Breast epithelium (tissue), 3 donors: ENCODE results near the gene RND3.

Experiments
- POLR2A ChIP-seq: fragments of 450-650 bp; IDR thresholded peaks from one replicate; pipeline ENCODE4 v1.6.1; 2016; ENCODE audit warnings: antibody characterized with exemption, mild to moderate bottlenecking, moderate library complexity
- POLR2AphosphoS5 ChIP-seq, 3 donors: sonication (generic); formaldehyde crosslinking; IDR thresholded peaks; one replicate each; pipeline ENCODE4 v1.6.1; 2017; ENCODE audit warnings: antibody characterized with exemption in 3 of 3
- TF ChIP-seq, protein P1 (sequence below), 3 donors: fragments of 450-650 bp; IDR thresholded peaks; one replicate each; pipeline ENCODE4 v1.5.1; 2016 to 2017; ENCODE audit warnings: antibody characterized with exemption in 3 of 3, mild to moderate bottlenecking in 3 of 3, moderate library complexity in 3 of 3

DNA sequence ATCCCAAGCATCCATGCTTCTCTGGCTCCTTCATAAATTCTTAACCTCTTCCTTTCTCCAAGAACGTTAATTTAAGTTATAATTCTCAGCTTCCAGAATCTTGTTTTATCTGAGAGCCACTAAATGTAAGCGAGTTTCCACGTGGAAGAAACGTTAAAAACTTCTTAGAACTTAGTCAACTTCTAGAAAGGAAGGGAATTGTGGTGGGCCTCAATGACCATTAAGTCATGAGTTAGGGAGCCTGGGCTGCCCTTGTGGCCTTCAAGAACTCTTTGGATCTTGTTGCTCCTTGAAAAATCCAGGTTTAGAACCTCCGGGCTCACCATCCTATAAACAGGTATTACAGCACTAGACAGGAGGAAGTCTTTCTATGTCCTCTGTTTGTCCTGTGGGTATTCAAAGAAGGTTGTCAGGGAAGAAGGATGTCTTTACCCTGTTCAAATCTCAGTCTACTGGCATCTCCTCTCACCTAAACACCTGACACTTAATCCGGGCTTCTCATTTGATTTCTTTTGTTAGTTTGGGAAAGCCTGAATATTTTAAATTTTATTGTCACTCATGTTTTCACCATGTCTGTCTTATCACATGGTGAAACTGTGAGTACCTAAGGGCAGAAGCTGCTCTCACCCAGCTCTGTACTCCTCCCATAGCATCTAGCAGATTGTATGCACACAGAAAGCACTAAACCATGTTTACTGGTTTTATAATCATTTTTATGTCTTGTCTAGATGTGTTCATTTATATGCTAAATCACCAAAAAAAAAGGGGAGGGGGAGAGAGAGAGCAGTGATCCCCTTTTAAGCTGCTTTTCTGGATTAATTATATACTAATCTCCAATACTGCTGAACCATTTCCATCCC, 6.3 kb downstream of the RND3 start:
- TF ChIP-seq, protein P1, sequence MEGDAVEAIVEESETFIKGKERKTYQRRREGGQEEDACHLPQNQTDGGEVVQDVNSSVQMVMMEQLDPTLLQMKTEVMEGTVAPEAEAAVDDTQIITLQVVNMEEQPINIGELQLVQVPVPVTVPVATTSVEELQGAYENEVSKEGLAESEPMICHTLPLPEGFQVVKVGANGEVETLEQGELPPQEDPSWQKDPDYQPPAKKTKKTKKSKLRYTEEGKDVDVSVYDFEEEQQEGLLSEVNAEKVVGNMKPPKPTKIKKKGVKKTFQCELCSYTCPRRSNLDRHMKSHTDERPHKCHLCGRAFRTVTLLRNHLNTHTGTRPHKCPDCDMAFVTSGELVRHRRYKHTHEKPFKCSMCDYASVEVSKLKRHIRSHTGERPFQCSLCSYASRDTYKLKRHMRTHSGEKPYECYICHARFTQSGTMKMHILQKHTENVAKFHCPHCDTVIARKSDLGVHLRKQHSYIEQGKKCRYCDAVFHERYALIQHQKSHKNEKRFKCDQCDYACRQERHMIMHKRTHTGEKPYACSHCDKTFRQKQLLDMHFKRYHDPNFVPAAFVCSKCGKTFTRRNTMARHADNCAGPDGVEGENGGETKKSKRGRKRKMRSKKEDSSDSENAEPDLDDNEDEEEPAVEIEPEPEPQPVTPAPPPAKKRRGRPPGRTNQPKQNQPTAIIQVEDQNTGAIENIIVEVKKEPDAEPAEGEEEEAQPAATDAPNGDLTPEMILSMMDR (IDR thresholded peaks at IDR 0.05): no peak
- TF ChIP-seq POLR2A (no peak), POLR2AphosphoS5 (IDR thresholded peaks at IDR 0.05) (no peak)
